Mammary epithelial cell (primary cell): ENCODE results near the gene MYO15B.

Experiments
- EZH2 ChIP-seq: IDR thresholded peaks from 2 replicates; pipeline ENCODE4 v1.6.1; 2012; ENCODE audit warnings: low read length, inconsistent platforms, borderline replicate concordance
- TF ChIP-seq, protein P1 (sequence below), 2 donors: IDR thresholded peaks in 1 of 2; conservative IDR thresholded peaks in 1 of 2; 2 replicates each; pipeline ENCODE4 v1.5.1; 2011 to 2012; ENCODE audit warnings: inconsistent platforms in 2 of 2, low read length in 2 of 2, mild to moderate bottlenecking in 2 of 2, control low read depth in 1 of 2, low read depth in 1 of 2; ENCODE audit not compliant: insufficient read depth in 1 of 2; ENCODE audit errors: extremely low read depth in 1 of 2

DNA sequence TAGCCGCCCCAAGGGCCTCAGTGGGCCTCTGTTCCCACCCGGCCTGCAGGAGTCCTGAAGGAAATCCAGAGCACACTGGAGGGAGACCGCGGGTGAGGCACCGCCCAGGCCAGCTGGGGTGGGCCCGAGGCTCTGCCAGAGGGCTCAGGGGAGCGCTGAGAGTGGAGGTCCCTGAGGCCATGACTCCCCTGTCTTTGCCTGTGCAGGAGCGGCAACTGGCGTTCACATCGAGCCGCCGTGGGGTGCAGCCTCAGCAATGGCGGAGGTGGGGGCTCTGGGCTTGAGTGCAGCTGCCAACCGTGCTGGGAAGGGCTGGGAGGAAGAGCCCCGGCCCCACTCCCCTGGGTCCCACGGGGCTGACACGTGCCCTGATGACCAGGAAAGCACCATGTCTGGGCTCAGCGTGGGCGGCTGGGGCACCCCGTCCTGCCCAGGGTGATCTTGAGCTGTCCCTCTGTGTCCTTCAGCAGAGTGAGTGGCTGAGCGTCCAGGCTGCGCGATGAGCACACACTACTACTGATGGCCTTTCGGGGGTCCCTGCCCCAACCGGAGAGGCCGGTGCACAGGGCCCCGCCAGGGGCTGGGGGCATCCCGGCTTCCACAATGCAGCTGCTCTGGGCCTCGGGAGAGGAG lies 13.1 kb upstream of the MYO15B start:
- TF ChIP-seq, protein P1, sequence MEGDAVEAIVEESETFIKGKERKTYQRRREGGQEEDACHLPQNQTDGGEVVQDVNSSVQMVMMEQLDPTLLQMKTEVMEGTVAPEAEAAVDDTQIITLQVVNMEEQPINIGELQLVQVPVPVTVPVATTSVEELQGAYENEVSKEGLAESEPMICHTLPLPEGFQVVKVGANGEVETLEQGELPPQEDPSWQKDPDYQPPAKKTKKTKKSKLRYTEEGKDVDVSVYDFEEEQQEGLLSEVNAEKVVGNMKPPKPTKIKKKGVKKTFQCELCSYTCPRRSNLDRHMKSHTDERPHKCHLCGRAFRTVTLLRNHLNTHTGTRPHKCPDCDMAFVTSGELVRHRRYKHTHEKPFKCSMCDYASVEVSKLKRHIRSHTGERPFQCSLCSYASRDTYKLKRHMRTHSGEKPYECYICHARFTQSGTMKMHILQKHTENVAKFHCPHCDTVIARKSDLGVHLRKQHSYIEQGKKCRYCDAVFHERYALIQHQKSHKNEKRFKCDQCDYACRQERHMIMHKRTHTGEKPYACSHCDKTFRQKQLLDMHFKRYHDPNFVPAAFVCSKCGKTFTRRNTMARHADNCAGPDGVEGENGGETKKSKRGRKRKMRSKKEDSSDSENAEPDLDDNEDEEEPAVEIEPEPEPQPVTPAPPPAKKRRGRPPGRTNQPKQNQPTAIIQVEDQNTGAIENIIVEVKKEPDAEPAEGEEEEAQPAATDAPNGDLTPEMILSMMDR (conservative IDR thresholded peaks at IDR 0.05 in 1 of 2, IDR thresholded peaks at IDR 0.05 in 1 of 2; ENCODE audit: extremely low read depth in 1 of 2, insufficient read depth in 1 of 2, low read depth in 1 of 2, low read length in 2 of 2): no peak
- no peak for TF ChIP-seq EZH2
